ENCODE results near the gene RAB4A.
A peak's percentile ranks its signal among the peaks of the same experiment; 100 is the strongest.

RAB4A gene

DNA sequence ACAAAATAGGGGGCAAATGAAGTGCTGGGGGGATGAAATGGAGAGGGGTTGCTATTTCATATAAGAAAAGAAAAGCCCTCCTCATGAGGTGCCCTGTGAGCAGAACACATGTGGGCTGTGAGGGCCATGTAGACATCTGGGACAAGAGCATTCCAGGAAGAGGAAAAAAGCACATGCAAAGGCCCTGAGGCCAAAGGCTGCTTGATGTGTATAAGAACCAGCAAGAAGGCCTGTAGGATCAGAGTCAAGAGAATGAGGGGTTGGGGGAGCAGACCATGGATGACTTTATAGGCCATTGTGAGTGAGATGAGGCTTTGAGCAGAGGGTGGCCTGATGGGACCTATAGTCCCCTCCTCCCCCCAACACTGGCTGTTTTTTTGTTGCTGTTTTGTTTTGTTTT is 7.7 kb upstream of the RAB4A start:
- POLR2A ChIA-PET: interaction anchor here (1.0 kb wide), 1 partner anchor 7 kb away, joined by 3 read pairs; the partner anchor contains the start of gene RAB4A
- Histone ChIP-seq H3K4me1 (ENCODE audit: control insufficient read depth, insufficient read depth, low read length) (no peaks in the 10 kb centered on the region), H3K9me3 (ENCODE audit: control insufficient read depth, insufficient read depth, low read depth, low read length) (no peaks in the 10 kb centered on the region), H3K27ac (ENCODE audit: extremely low read depth, low read depth, low read length) (no peak overlapping the region), H3K36me3 (ENCODE audit: control insufficient read depth in 2 of 2, insufficient read depth in 1 of 2, low read length in 2 of 2) (peaks cover 0 to 3% of the 10 kb centered on the region in 2 experiments; a peak in 1 of 3 replicates), H3K4me3 (ENCODE audit: low read depth, low read length) (no peak overlapping the region)
- CTCF ChIA-PET: interaction anchor here (0.9 kb wide), 1 partner anchor 218 kb away, joined by 3 read pairs; no protein-coding TSS in a partner anchor
- no peak for TF ChIP-seq ZNF140 (tag by site-specific recombination; IDR thresholded peaks at IDR 0.05)
- TF ChIP-seq GFI1B (tag by site-specific recombination; IDR thresholded peaks at IDR 0.05): no peak
- TF ChIP-seq ZNF777 (tag by site-specific recombination; IDR thresholded peaks at IDR 0.05; ENCODE audit: borderline replicate concordance): no peak
- TF ChIP-seq, protein P1, sequence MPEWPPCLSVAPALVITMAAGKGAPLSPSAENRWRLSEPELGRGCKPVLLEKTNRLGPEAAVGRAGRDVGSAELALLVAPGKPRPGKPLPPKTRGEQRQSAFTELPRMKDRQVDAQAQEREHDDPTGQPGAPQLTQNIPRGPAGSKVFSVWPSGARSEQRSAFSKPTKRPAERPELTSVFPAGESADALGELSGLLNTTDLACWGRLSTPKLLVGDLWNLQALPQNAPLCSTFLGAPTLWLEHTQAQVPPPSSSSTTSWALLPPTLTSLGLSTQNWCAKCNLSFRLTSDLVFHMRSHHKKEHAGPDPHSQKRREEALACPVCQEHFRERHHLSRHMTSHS (tag by site-specific recombination; IDR thresholded peaks at IDR 0.05): no peak
- TF ChIP-seq ZNF623 (tag by site-specific recombination; IDR thresholded peaks at IDR 0.05): peak; percentile 95
- TF ChIP-seq, protein P2, sequence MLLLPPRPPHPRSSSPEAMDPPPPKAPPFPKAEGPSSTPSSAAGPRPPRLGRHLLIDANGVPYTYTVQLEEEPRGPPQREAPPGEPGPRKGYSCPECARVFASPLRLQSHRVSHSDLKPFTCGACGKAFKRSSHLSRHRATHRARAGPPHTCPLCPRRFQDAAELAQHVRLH (tag by site-specific recombination; IDR thresholded peaks at IDR 0.05): no peak
- no peak for TF ChIP-seq ZNF239 (tag by site-specific recombination; IDR thresholded peaks at IDR 0.05)

DNA sequence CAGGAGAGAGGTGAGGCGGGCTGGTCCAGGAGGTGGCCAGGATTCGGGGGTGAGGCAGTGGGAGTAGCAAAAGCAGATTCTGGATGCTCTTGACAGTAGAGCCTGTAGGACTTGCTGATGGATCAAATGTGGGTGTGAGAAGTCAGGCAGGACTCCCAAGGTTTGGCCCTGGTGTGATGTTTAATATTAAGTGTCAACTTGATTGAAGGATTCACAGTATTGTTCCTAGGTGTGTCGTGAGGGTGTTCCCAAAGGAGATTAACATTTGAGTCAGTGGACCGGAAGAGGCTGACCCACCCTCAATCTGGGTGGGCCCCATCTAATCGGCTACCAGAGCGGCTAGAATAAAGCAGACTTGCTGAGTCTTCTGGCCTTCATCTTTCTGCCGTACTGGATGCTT is 6.8 kb upstream of the RAB4A start:
- Histone ChIP-seq H3K27ac (ENCODE audit: extremely low read depth, low read depth, low read length) (no peak overlapping the region), H3K36me3 (ENCODE audit: control insufficient read depth in 2 of 2, insufficient read depth in 1 of 2, low read length in 2 of 2) (peaks cover 0 to 3% of the 10 kb centered on the region in 2 experiments; a peak in 1 of 3 replicates), H3K4me1 (ENCODE audit: control insufficient read depth, insufficient read depth, low read length) (no peaks in the 10 kb centered on the region), H3K9me3 (ENCODE audit: control insufficient read depth, insufficient read depth, low read depth, low read length) (no peaks in the 10 kb centered on the region), H3K4me3 (ENCODE audit: low read depth, low read length) (no peak overlapping the region)
- CTCF ChIA-PET: interaction anchor here (0.8 to 0.9 kb wide), 2 partner anchors 9 to 217 kb away, joined by 3 to 4 read pairs; no protein-coding TSS in a partner anchor
- POLR2A ChIA-PET: no interaction called here
- TF ChIP-seq HOXA7 (CRISPR knock-in tag; IDR thresholded peaks at IDR 0.05; ENCODE audit: borderline replicate concordance): no peak
- TF ChIP-seq ZFHX2 (tag by site-specific recombination; conservative IDR thresholded peaks at IDR 0.05): 0 out of 2 replicates have a peak, but pooled peaks have one; percentile 11
- TF ChIP-seq KLF1 (tag by site-specific recombination; IDR thresholded peaks at IDR 0.05): peak; percentile 89
- peak; percentile 63; the same call in 1 of the 2 replicates for TF ChIP-seq EGR2 (tag by site-specific recombination; IDR thresholded peaks at IDR 0.05; ENCODE audit: low read depth)
- TF ChIP-seq, protein P3, sequence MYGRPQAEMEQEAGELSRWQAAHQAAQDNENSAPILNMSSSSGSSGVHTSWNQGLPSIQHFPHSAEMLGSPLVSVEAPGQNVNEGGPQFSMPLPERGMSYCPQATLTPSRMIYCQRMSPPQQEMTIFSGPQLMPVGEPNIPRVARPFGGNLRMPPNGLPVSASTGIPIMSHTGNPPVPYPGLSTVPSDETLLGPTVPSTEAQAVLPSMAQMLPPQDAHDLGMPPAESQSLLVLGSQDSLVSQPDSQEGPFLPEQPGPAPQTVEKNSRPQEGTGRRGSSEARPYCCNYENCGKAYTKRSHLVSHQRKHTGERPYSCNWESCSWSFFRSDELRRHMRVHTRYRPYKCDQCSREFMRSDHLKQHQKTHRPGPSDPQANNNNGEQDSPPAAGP (tag by site-specific recombination; IDR thresholded peaks at IDR 0.05): peak; percentile 72; the same call in 1 of the 2 replicates

DNA sequence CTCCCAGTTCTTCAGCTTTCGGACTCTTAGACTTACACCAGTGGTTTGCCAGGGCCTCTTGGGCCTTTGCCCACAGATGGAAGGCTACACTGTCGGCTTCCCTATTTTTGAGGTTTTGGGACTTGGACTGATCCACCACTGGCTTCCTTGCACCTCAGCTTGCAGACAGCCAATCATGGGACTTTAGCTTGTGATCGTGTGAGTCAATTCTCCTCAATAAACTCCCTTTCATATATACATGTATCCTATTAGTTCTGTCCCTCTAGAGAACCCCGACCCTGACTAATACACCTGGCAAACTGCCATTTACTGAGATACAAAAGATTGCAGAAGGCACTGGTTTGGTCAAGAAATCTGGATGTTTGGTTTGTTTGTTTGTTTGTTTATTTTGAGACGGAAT is 6.4 kb upstream of the RAB4A start:
- no peak for TF ChIP-seq ZNF416 (tag by site-specific recombination; IDR thresholded peaks at IDR 0.05)
- no peak for TF ChIP-seq GLIS1 (tag by site-specific recombination; IDR thresholded peaks at IDR 0.05)
- TF ChIP-seq ZNF174 (tag by site-specific recombination; IDR thresholded peaks at IDR 0.05): no peak
- 0 out of 2 replicates have a peak, but pooled peaks have one; percentile 36 for TF ChIP-seq ZNF664 (tag by site-specific recombination; IDR thresholded peaks at IDR 0.05)
- TF ChIP-seq YY2 (tag by site-specific recombination; IDR thresholded peaks at IDR 0.05): no peak
- TF ChIP-seq ZNF623 (tag by site-specific recombination; IDR thresholded peaks at IDR 0.05): no peak
- TF ChIP-seq ZNF133 (tag by site-specific recombination; IDR thresholded peaks at IDR 0.05): no peak
- no peak for TF ChIP-seq WT1 (tag by site-specific recombination; IDR thresholded peaks at IDR 0.05)
- ChIA-PET POLR2A (no interaction called here), CTCF (interaction anchor here (0.8 to 0.9 kb wide), 2 partner anchors 9 to 217 kb away, joined by 3 to 4 read pairs; no protein-coding TSS in a partner anchor)
- Histone ChIP-seq H3K27ac (ENCODE audit: extremely low read depth, low read depth, low read length) (no peak overlapping the region), H3K4me1 (ENCODE audit: control insufficient read depth, insufficient read depth, low read length) (no peaks in the 10 kb centered on the region), H3K9me3 (ENCODE audit: control insufficient read depth, insufficient read depth, low read depth, low read length) (no peaks in the 10 kb centered on the region), H3K36me3 (ENCODE audit: control insufficient read depth in 2 of 2, insufficient read depth in 1 of 2, low read length in 2 of 2) (peaks cover 0 to 3% of the 10 kb centered on the region in 2 experiments; a peak in 1 of 3 replicates), H3K4me3 (ENCODE audit: low read depth, low read length) (no peak overlapping the region)

Measured in HEK293 (cell line).